Inflammatory macrophage treated with lipopolysaccharide for 4 hours (primary cell): ENCODE data around the gene NOS1.
"Not testable (repeated sequence)": the region's sequence is repeated elsewhere in the genome, so short reads cannot be mapped to it uniquely, and the experiment has no call there.

Experiments
- DNase-seq: peaks from one replicate; pipeline ENCODE4 v3.0.0-alpha.2; 2020

NOS1 gene

DNA sequence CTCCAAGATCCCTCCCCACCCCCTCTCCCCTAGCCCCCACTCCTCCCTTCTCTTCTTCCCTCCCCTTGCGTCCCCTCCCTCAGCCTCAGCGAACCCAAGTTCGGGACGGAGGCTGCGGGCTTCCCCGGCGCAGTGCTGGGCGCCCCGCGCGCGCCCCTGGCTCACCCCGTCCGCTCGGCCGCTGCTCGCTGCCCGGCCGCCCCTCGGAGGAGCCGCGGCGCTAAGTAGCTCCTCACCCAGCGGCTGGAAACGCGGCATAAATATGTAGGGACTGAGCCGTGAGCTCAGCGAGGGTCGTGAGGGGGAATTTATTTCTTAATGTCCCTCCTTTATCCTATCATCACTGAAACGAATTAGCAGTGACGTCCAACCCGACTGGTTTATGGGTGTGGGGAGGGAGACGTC is at the start of gene NOS1:
Gene NOS1 (minus strand): TSS at position 280 of the 405 bp plus-strand sequence. CDS start 30,557 bp downstream, outside the sequence.
- DNase-seq = no peak

GRCh38 chr12:117409286-117409685 is 47.9 kb upstream of the NOS1 start:
- DNase-seq = no peak

GRCh38 chr12:117408161-117408791 is 46.9 kb upstream of the NOS1 start:
- no peak for DNase-seq

GRCh38 chr12:117404940-117405339 is 43.5 kb upstream of the NOS1 start:
- DNase-seq = no peak

GRCh38 chr12:117404203-117404853 is 42.9 kb upstream of the NOS1 start:
- DNase-seq = no peak

GRCh38 chr12:117403586-117404139 is 42.2 kb upstream of the NOS1 start:
- DNase-seq = no peak

GRCh38 chr12:117402363-117402762 is 40.9 kb upstream of the NOS1 start:
- no peak for DNase-seq

GRCh38 chr12:117400912-117401311 is 39.5 kb upstream of the NOS1 start:
- no peak for DNase-seq

DNA sequence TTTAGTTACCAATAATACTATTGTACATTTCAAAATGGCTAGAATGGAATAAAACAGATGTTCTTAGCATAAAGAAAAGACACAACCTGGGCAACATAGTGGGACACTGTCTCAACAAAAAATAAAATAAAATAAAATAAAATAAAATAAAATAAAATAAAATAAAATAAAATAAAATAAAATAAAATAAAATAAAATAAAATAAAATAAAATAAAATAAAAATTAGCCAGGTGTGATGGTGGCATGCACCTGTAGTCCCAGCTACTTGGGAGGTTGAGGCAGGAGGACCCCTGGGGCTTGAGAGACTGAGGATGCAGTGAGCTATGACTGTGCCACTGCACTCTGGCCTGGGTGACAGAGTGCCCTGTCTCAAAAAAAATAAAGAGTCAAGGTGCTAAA is 37.1 kb upstream of the NOS1 start:
- not testable (repeated sequence) for DNase-seq

GRCh38 chr12:117395766-117396165 is 34.3 kb upstream of the NOS1 start:
- no peak for DNase-seq

GRCh38 chr12:117394491-117394890 is 33.1 kb upstream of the NOS1 start:
- DNase-seq = no peak

GRCh38 chr12:117393656-117394055 is 32.2 kb upstream of the NOS1 start:
- no peak for DNase-seq

DNA sequence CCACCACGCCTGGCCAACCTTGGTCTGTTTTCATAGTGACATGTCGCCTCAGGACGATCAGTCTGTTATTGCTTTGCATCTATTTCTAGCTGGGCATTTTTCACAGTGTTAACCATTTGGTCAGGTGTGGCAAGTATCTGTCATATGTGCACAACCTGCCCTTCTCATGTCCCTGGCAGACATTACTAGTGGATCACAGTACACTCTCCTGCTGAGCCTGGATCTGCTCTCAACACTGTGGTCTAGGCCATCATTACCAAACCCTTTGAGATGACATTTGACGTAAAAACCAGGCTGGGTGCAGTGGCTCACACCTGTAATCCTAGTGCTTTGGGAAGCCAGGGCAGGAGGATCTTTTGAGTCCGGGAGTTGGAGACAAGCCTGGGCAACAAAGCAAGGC is 29.4 kb upstream of the NOS1 start:
- DNase-seq = no peak

DNA sequence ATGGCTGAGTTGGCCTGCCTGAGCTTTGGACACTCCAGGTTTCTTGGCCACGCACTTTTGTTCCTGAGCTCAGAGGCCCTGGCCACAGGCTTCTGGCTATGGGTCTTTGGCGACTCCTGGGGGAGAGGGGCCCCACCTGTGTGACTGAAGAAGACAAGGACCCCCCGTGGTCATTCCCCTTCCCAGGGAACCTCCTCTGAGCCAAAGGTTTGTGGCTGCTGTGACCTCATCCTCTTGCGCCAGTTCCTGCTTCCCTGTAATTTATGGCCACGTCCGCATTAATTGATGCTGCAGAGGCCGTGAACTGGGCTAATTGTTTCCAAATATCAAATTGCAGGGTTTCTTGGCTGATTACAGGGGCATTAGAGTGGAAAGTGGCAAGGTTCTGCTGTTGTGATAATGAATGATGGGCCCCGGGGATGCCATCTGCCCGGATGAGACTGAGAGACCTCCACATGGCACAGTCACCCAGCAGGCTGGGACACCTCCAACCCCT is 27.6 kb upstream of the NOS1 start:
- DNase-seq = no peak

- DNase-seq = no peak
Observed at GRCh38 chr12:117387832-117388231, 26.4 kb upstream of the NOS1 start.

GRCh38 chr12:117384735-117385134 is 23.3 kb upstream of the NOS1 start:
- DNase-seq = no peak

DNA sequence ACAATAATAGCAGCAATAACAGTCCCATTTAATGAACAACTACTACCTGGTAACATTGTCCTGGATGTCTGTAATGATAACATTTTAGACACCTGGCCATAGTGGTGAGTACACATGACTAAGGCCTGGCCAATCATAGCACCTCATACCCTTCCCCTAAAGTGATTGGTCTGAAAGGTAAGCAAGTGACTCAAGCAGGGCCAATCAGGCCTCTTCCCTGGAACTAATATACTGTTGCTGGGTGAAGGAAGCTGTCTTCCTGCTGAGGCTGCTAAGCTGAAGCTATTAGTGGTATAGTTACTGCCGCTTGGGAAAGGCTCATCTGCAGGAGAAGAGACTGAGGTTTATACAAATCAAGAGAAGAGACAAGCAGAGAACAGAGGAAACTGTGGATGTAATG is 18.7 kb upstream of the NOS1 start:
- DNase-seq = no peak

DNA sequence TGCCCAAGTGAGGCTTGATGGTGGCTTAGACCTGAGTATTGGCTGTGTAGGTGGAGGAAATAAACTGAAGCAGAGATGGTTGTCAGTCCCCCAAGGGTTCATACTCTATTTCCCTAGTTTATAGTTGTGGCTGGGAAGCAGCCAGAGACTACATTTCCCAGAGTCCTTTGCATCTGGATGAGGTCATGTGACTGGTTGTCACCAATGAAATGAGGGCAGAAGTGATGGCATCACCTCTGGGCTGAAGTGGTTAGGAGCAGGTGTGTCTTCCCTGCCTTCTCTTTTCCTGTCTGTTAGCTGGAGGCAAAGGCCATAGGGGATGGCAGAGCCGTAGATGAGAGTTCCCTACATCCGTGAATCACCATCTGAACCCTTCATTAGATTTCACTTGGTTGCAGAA is 16.3 kb upstream of the NOS1 start:
- peak; percentile 5 for DNase-seq

- no peak for DNase-seq
Observed at GRCh38 chr12:117370588-117370987, 9.2 kb upstream of the NOS1 start.

GRCh38 chr12:117370000-117370399 is 8.6 kb upstream of the NOS1 start:
- DNase-seq = not testable (repeated sequence)

DNA sequence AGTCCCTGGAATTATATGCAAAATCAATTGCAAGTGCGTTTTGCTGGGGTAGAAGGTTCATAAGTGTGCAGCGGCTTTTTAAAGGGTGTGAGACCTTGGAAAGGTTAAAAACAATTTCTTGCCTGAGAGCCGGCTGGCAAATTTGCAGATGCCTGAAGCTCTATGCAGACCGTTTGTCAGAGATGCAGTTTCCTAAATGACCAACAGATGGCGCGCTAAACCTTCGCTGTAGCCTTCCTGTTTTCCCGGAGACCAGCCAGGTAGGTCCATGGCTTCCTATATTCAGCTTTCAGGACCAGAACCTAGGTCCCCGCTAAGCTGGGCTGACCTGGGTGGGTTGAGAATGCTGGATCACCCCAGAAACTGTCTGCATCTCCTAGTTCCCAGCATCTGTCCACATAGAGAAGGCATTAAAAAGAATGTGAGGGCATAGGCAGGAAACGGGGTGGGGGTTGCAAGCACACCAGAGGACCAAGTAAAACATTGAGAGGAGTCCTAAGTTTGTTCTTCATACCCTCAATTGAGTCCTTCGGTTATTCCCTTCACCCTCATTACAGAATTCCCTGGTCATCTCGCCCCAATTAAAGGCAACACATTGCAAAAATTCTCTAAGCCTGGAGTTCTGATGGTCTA is 5.7 kb upstream of the NOS1 start:
- peak; percentile 63 for DNase-seq

DNA sequence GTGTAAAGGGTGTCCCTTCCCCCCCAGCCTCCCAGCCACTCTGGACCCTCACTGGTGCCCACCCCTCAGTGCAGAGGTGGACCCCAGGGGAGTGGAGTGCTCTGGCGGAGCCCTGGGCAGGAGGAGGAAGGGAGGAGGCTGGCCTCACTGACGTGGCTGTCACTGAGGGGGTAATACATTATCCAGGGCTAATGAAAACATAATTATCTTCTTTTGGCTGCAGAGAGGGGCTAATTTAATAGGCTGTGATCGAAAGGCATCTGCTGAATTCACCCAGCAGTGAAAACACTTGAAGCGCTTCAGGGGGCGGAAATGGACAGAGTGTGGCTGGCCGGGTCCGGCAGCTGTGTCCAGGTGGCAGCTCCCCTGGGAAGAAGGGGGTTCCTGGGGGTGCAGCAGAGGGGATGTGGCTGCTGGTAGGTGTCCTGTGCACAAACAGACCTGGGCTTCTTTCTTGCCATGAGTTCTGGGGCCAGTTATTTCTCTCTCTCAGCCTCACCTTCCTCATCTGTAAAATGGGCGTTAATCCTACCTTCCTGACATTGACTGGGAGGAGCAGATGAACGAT is 3.7 kb upstream of the NOS1 start:
- no peak for DNase-seq

DNA sequence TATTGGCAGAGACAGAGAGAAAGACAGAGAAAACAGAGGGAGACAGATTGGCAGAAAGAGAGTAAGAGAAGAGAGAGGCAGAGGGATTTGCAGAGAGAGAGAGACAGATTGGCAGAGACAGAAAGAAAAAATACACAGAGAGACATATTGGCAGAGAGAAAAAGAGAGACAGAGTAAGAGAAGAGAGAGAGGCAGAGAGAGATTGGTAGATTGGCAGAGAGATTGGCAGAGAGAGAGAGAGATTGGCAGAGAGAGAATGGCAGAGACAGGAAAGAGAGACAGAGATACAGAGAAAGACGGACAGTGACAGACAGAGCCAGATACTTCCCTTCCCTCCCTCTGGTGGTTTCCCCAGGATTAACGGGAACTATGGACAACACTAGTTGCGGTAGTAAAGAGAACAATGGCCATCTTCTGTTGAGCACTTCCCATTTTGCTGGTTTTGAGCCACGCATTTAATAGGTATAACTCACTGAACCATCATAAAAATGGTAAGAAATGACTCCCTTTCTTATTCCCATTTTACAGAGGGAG is 2.6 kb upstream of the NOS1 start:
- DNase-seq = no peak
